Thyroid gland (tissue), 4 donors: ENCODE results near the gene CALHM2.

Source experiments
- CTCF ChIP-seq, 6 experiments: fragments of 200-600 bp in 3 of 6; fragments of 450-650 bp in 3 of 6; sonication (generic) in 3 of 6; IDR thresholded peaks; one replicate each; pipeline ENCODE4 v1.5.1; 2016 to 2019; ENCODE audit warnings: antibody characterized with exemption in 6 of 6, mild to moderate bottlenecking in 2 of 6, inconsistent platforms in 1 of 6, moderate library complexity in 1 of 6
- POLR2A ChIP-seq, 2 donors: fragments of 450-650 bp; IDR thresholded peaks; one replicate each; pipeline ENCODE4 v1.6.1; 2017; ENCODE audit warnings: antibody characterized with exemption in 2 of 2, mild to moderate bottlenecking in 2 of 2, moderate library complexity in 1 of 2

GRCh38 chr10:103470761-103471653 is 18.8 kb upstream of the CALHM2 start:
- TF ChIP-seq CTCF (IDR thresholded peaks at IDR 0.05) (no peak), POLR2A (IDR thresholded peaks at IDR 0.05) (no peak)
